OCI-LY7 (cell line): Measurements from ENCODE around the gene SLC6A7. TPM values are rescaled to one million over a fixed set of nuclear protein-coding genes. Genes with fewer than 3 reads are reported as not detected.

Experiments
- BruUV-seq: library from RNA; stranded (reverse); fragments of 400-500 nt; replicated peaks from 2 replicates; lab custom pipeline; 2021; lab: Mats Ljungman, UMichigan
- CTCF ChIA-PET: fragments of 300-600 bp; sonication (Branson Sonifier 250); formaldehyde crosslinking; loops from one replicate; lab custom pipeline; 2022; ENCODE audit warnings: antibody characterized with exemption; ENCODE audit not compliant: unreplicated experiment; lab: Charles Lee
- POLR2A ChIA-PET: fragments of 300-600 bp; sonication (Branson Sonifier 250); formaldehyde crosslinking; loops from one replicate; lab custom pipeline; 2022; ENCODE audit warnings: antibody characterized with exemption; lab: Charles Lee
- DNase-seq: peaks from one replicate; pipeline ENCODE4 v3.0.0-alpha.2; 2015; ENCODE audit warnings: low spot score
- H2AFZ ChIP-seq: fragments of 200-600 bp; sonication (generic), shearing (Covaris generic); 2 replicates; pipeline ENCODE4 v1.6.1; 2014; ENCODE audit warnings: mild to moderate bottlenecking, antibody characterized with exemption, low read length, moderate library complexity
- H3K27ac ChIP-seq: fragments of 200-600 bp; sonication (generic); 2 replicates; pipeline ENCODE4 v1.5.1; 2014; ENCODE audit warnings: mixed run types, low read depth, mild to moderate bottlenecking, moderate library complexity, low read length, inconsistent platforms; ENCODE audit not compliant: poor library complexity, severe bottlenecking
- H3K36me3 ChIP-seq: fragments of 200-600 bp; sonication (generic); 2 replicates; pipeline ENCODE4 v1.6.1; 2014; ENCODE audit warnings: mild to moderate bottlenecking, antibody characterized with exemption, low read length, moderate library complexity, mixed read lengths; ENCODE audit not compliant: insufficient read depth
- H3K4me1 ChIP-seq: fragments of 200-600 bp; sonication (generic); 2 replicates; pipeline ENCODE4 v1.5.1; 2014; ENCODE audit warnings: mild to moderate bottlenecking, low read length; ENCODE audit not compliant: insufficient read depth, poor library complexity, severe bottlenecking
- H3K4me2 ChIP-seq: fragments of 200-600 bp; sonication (generic); 2 replicates; pipeline ENCODE4 v1.6.1; 2014; ENCODE audit warnings: mild to moderate bottlenecking, low read length
- H3K4me3 ChIP-seq: fragments of 200-600 bp; sonication (generic); 2 replicates; pipeline ENCODE4 v1.5.1; 2014; ENCODE audit warnings: mild to moderate bottlenecking, low read depth, low read length; ENCODE audit not compliant: poor library complexity, severe bottlenecking
- H3K79me2 ChIP-seq: fragments of 200-600 bp; sonication (generic); 2 replicates; pipeline ENCODE4 v1.6.1; 2016; ENCODE audit warnings: low read depth, mild to moderate bottlenecking, low read length, moderate library complexity, mixed read lengths; ENCODE audit not compliant: insufficient read depth
- H3K9me2 ChIP-seq: fragments of 200-600 bp; sonication (generic); 2 replicates; pipeline ENCODE4 v1.6.1; 2016; ENCODE audit warnings: mild to moderate bottlenecking, low read length, mixed read lengths; ENCODE audit not compliant: insufficient read depth
- H3K9me3 ChIP-seq: fragments of 200-600 bp; sonication (generic); 2 replicates; pipeline ENCODE4 v1.6.1; 2014; ENCODE audit warnings: mild to moderate bottlenecking, mixed run types, low read length, mixed read lengths
- H4K20me1 ChIP-seq: fragments of 200-600 bp; sonication (generic); 2 replicates; pipeline ENCODE4 v1.6.1; 2014; ENCODE audit warnings: mild to moderate bottlenecking, antibody characterized with exemption, low read length, moderate library complexity, mixed read lengths; ENCODE audit not compliant: insufficient read depth
- EZH2phosphoT487 ChIP-seq: fragments of 200-600 bp; sonication (generic); IDR thresholded peaks from 2 replicates; pipeline ENCODE4 v1.6.1; 2018; ENCODE audit warnings: low read depth, borderline replicate concordance, mild to moderate bottlenecking, mixed run types, antibody characterized with exemption, low read length, moderate library complexity, mixed read lengths
- intact Hi-C: fragments of 100-400 bp; cut with micrococcal nuclease; formaldehyde crosslinking; loops from one replicate; pipeline ENCODE4 v1.10.0; 2022; ENCODE audit not compliant: unreplicated experiment
- total RNA-seq, 2 experiments: library from RNA; depleted of rRNA in 1 of 2; stranded (reverse); fragments of >200 nt in 1 of 2; shearing (Covaris generic) in 1 of 2; gene quantifications; 2 replicates each; pipeline ENCODE4 v1.2.3, GENCODE V29; 2014 to 2022
- TF ChIP-seq, protein P1 (sequence below): fragments of 200-600 bp; sonication (generic); conservative IDR thresholded peaks from 2 replicates; pipeline ENCODE4 v1.5.1; 2014; ENCODE audit warnings: mild to moderate bottlenecking, antibody characterized with exemption, low read length, moderate library complexity, mixed read lengths

The SLC6A7 gene
- total RNA-seq, 2 experiments from 2014 or later = not detected

DNA sequence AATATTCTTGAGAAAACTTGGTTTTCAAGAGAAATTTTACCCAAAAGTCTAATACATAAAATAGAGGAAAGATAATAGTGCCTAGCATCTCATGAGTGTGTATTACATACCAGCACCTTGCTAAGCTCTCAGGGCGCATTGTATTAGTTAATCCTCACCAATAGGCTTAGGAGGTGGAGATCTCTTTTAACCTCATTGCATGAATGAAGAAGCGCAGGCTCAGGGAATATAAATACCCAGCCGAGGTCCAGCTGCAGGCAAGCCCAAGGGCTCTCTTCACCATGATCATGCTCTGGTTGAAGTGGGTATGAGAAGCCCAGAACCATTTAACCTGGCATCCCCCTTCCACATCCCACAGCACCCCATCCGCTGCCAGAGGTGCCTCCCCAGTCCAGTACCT lies 53.7 kb downstream of the SLC6A7 start:
- Histone ChIP-seq H2AFZ (no peak overlapping the region), H3K79me2 (no peaks in the 10 kb centered on the region), H4K20me1 (no peaks in the 10 kb centered on the region), H3K36me3 (no peaks in the 10 kb centered on the region), H3K9me3 (no peaks in the 10 kb centered on the region), H3K27ac (no peak overlapping the region), H3K4me2 (no peak overlapping the region), H3K4me3 (no peak overlapping the region), H3K9me2 (no peaks in the 10 kb centered on the region), H3K4me1 (no peaks in the 10 kb centered on the region)
- intact Hi-C loops = no loop called here
- TF ChIP-seq EZH2phosphoT487 = no peak
- TF ChIP-seq, protein P1, sequence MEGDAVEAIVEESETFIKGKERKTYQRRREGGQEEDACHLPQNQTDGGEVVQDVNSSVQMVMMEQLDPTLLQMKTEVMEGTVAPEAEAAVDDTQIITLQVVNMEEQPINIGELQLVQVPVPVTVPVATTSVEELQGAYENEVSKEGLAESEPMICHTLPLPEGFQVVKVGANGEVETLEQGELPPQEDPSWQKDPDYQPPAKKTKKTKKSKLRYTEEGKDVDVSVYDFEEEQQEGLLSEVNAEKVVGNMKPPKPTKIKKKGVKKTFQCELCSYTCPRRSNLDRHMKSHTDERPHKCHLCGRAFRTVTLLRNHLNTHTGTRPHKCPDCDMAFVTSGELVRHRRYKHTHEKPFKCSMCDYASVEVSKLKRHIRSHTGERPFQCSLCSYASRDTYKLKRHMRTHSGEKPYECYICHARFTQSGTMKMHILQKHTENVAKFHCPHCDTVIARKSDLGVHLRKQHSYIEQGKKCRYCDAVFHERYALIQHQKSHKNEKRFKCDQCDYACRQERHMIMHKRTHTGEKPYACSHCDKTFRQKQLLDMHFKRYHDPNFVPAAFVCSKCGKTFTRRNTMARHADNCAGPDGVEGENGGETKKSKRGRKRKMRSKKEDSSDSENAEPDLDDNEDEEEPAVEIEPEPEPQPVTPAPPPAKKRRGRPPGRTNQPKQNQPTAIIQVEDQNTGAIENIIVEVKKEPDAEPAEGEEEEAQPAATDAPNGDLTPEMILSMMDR = no peak
- no peak for DNase-seq
- no TSS peak for BruUV-seq
- CTCF ChIA-PET = no interaction called here
- POLR2A ChIA-PET = interaction anchor here (0.8 to 1.4 kb wide), 2 partner anchors 19 to 27 kb away, joined by 3 read pairs; no protein-coding TSS in a partner anchor

DNA sequence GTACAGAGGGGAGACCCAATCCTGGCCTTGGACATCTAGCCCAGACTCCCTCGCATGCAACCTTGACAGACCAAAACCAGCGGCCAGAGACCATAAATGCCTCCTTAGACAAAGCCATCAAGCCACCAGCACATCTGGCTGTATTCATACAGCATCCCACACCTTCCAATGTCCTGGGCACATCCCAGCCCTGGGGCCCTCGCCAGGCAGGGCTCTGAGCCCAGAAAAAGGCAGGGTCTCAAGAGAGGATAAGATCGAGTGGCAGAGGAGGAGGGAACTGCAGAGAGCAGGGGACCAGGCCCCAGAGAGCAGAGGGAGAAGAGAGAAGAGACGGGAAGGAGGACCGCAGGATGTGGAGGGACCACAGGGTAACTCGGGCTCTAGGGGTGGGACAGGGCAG lies 54.3 kb downstream of the SLC6A7 start:
- no peak for TF ChIP-seq EZH2phosphoT487
- TF ChIP-seq, protein P1 = no peak
- no peak overlapping the region for H3K4me2 ChIP-seq
- H4K20me1 ChIP-seq = no peaks in the 10 kb centered on the region
- no peak overlapping the region for H3K4me3 ChIP-seq
- ChIA-PET CTCF (no interaction called here), POLR2A (no interaction called here)
- H2AFZ ChIP-seq = no peak overlapping the region
- intact Hi-C loops = no loop called here
- DNase-seq = no peak
- no peaks in the 10 kb centered on the region for H3K9me2 ChIP-seq
- no TSS peak for BruUV-seq
- H3K36me3 ChIP-seq = no peaks in the 10 kb centered on the region
- no peaks in the 10 kb centered on the region for H3K9me3 ChIP-seq
- no peaks in the 10 kb centered on the region for H3K4me1 ChIP-seq
- H3K27ac ChIP-seq = no peak overlapping the region
- no peaks in the 10 kb centered on the region for H3K79me2 ChIP-seq

DNA sequence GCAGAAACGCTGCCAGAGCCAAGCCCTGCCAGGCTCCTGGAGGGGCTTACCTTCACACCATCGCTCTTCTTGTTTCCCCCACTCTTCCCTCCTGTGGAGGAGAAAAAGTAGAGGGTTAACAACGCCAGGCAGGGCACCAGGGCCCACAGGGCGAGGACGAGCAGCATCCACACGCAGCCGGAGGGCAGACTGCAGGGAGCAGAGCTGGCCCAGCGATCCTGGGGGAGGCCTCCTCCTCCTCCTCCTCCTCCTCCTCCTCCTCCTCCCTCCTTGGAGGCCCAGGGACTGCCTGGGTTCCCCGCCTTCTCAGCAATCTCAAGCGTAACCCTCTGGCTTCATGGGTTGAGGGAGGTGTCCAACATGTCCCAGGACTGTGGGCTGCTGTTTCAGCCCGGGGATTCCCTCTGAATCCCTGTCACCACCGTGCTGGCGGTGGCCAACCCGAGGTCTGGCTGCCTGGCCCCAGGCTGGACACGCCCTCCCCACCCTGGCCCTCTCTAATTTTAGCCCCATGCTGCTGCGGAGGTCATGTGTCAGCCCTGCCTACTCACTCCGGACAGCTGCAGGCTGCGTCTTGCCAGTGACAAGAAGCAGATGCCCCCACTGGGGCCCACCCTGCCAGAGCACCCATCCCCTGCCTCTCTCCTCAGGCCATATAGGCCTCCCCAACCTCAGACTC lies 55.4 kb downstream of the SLC6A7 start:
- H3K4me2 ChIP-seq = no peak overlapping the region

More for the DNA sequence above, 55.4 kb downstream of the SLC6A7 start:
- TF ChIP-seq EZH2phosphoT487 = no peak
- TF ChIP-seq, protein P1 = no peak
- no peaks in the 10 kb centered on the region for H3K9me2 ChIP-seq
- H4K20me1 ChIP-seq = no peaks in the 10 kb centered on the region
- no peaks in the 10 kb centered on the region for H3K36me3 ChIP-seq
- CTCF ChIA-PET = interaction anchor here (1.5 kb wide), 1 partner anchor 18 kb away, joined by 3 read pairs; no protein-coding TSS in a partner anchor
- H3K9me3 ChIP-seq = no peaks in the 10 kb centered on the region
- H3K79me2 ChIP-seq = no peaks in the 10 kb centered on the region
- H3K4me3 ChIP-seq = no peak overlapping the region
- H3K27ac ChIP-seq = no peak overlapping the region
- no peak overlapping the region for H2AFZ ChIP-seq
- POLR2A ChIA-PET = no interaction called here
- intact Hi-C loops = no loop called here
- no peaks in the 10 kb centered on the region for H3K4me1 ChIP-seq
- DNase-seq = no peak
- BruUV-seq = no TSS peak
